Activated CD4-positive, alpha-beta T cell treated with anti-CD3 and anti-CD28 coated beads for 48 hours (primary cell): ENCODE results near the gene FDXACB1.
A peak's percentile ranks its signal among the peaks of the same experiment; 100 is the strongest.

Experiments used
- DNase-seq: peaks from one replicate; pipeline ENCODE4 v3.0.0-alpha.2; 2020

FDXACB1 gene

DNA sequence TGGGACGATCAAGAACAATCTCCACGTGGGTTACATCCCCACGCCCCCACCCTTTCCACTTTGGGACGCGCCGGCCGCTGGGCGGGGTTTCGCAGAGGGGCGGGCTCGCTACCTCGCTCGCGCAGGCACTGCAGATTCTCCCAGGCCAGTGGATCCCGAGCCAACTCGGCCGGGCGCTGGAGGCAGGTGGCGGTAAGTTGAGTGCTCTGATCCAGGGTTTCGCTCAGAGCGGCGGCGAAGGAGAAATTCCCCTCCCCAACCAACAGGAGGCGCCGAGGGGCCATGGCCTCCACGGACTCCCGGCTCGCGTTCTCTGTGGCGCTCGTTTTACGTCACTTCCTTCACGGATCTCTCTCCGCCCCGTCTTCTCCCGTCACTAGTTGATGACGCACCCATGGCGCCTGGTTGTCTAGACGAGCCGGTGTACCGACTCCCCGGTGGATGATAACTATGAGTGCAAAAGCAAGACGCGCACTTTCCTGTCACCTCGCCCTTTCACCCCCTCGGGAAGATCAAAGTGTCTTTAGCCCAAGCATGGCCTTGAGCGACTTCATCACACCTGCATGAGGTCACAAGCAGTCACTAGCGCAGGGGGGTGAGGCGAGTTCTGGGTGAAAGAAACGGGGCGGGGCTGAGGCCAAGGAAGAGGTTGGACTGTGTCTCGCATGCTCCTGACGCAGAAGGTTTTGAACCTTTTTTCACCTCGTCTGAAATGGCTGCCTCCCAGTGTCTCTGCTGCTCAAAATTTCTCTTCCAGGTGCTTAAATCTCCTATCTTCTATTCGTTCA, at the start of gene FDXACB1, which contains the start of gene CFAP68:
FDXACB1 (minus strand) TSS at position 317 of the 788 bp plus-strand sequence; CDS start at position 284, 33 bp downstream.
CFAP68 (plus strand) TSS at position 693 of the 788 bp plus-strand sequence; CDS start at position 713, 20 bp downstream.
- peak; percentile 96 for DNase-seq

DNA sequence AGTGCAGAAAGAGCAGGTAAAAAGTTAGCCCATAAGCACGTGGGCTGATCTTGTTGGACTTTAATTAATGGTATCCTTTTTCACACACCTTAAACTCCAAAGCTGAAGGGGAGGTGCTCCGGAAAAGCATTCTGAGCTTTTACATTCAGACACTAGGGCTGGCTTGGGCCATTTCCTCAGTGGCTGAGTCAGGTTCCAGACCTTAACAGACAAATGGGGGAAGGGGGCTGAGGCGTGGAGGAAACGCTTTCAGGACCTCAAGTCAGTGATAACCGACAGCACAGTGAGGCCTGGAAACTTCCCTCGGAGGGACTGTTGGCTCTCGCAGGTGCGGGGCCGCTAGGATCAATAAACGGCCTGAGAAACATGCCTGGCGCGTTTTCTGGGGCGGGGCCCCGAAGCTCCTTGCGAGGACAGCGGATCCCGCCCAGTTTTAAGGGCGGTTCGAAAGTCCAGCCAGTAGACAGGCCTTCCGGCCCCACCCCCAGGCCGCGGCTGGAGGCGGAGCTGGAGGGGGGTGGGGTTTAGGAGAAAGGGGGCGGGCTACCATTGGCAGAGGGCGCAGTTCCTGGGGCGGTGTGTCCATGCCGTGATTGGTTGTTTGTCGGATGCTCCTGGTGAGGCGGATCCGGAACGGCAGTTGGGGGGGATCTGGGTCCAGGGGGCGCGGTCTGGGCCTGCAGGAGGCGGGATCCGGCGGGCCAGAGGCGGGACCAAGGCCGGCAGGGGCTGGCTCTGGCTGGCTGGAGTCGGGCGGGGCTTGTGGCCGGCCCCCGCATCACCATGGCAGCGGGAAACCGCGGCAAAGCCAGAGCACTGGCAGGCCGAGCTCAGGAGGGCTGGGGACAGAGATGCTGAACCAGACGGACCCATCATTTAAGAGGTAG, 47.8 kb upstream of the FDXACB1 start:
- peak; percentile 96 for DNase-seq

DNA sequence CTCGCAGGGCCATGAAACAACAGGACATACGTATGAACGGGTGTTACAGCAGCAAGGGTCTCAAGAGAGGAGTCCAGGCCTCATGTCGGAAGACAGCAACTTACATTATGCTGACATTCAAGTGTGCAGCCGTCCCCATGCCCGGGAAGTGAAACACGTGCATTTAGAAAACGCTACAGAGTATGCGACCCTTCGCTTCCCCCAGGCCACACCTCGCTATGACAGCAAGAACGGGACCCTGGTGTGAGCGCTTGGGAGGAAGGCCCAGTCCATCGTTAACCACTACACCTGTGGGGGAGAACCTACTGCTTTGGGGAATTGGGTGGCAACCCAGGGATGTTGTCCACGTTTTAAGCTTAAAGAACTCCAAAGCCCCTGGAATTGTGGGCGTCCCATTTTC, 47.0 kb upstream of the FDXACB1 start:
- DNase-seq: no peak

DNA sequence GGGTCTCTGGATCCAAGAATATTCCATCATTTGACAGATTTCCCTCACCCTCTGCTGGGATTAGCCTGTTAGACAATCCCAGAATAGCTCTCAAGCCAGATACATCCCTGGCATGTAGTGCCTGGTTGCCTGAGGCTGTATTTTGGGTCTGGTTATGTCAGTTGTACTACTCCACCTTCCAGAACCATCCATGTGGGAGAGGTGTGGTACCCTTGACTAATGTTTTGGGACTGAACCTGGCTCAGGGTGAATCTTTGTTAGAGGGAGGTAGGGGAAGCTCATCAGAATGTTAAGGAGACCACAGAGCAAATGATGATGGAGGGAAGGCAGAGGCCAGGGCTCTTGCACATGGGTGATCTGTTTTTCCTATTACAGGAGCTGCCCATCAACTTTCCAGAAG, 45.0 kb upstream of the FDXACB1 start:
- no peak for DNase-seq

- no peak for DNase-seq
Measured at GRCh38 chr11:111923351-111923788, 44.4 kb upstream of the FDXACB1 start.

DNA sequence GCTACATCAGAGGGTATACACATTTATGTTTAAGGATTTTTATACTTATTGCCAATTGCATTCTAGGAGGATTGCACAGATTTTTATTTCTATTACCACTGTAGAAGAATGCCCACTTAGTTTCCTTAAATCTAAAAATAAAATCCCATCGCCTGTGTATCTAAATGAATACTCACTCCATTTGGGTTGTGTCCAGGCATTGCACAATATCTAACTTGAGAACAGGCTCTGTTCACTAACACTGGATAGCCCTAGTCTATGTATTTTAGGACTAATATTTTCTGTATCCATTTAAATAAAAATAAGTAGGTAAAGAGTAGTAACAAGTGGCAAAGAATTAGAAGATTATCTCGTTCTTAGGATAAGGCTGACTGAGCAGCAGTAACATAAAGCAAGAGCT, 43.8 kb upstream of the FDXACB1 start:
- no peak for DNase-seq

- no peak for DNase-seq
Measured at GRCh38 chr11:111921541-111922230, 42.7 kb upstream of the FDXACB1 start.

GRCh38 chr11:111920908-111921307, 41.9 kb upstream of the FDXACB1 start:
- no peak for DNase-seq

- DNase-seq: no peak
Measured at GRCh38 chr11:111918390-111919256, 39.7 kb upstream of the FDXACB1 start, which contains the start of gene C11orf52. Gene C11orf52 (plus strand): TSS chr11:111918913. CDS start chr11:111918973, 60 bp downstream.

- no peak for DNase-seq
Measured at GRCh38 chr11:111917788-111918187, 38.8 kb upstream of the FDXACB1 start.

DNA sequence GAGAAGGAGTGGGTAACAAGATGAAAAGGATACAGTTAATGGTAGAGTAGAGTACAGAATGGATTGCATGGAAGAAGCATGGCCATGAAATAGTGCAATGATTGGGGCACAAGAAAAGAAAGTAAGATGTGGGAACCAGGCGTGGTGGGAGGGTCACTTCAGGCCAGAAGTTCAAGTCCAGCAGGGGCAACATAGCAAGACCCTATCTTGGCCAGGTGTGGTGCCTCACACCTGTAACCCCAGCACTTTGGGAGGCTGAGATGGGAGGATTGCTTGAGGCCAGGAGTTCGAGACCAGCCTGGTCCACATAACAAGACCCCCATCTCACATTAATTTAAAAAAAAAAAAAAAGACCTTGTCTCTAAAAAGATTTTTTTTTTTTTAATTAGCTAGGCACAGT, 38.3 kb upstream of the FDXACB1 start:
- DNase-seq: no peak

- DNase-seq: no peak
Measured at GRCh38 chr11:111916768-111917167, 37.8 kb upstream of the FDXACB1 start.

DNA sequence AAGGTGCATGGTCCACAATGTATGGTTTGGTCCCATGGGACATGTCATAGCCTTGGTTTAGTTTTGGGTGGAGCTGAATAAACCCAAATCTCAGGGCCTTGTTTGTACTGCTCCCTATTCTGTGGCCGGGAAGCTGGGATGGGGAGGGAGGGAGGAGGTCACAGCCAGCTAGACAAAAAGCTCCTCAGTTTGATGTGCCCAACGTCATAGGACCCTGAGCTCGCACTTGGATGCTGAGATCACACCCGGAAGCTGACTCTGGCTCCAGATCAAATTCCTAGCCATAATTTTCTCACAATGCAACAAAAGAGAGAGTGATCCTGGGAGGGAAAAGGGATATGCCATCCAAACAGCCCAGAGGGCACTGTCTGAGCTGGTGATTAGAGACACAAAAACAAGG, 35.0 kb upstream of the FDXACB1 start:
- no peak for DNase-seq

GRCh38 chr11:111913031-111913861, 34.3 kb upstream of the FDXACB1 start:
- DNase-seq: no peak

- DNase-seq: no peak
Measured at GRCh38 chr11:111912535-111912934, 33.6 kb upstream of the FDXACB1 start, which contains the start of gene HSPB2. Gene HSPB2 (plus strand): TSS chr11:111912734. CDS start chr11:111912830, 96 bp downstream.

- DNase-seq: no peak
Measured at GRCh38 chr11:111911563-111912401, 32.8 kb upstream of the FDXACB1 start, which contains the start of gene CRYAB. Gene CRYAB (minus strand): TSS chr11:111911770. CDS start chr11:111911724, 46 bp downstream.

GRCh38 chr11:111910676-111911562, 32.0 kb upstream of the FDXACB1 start:
- no peak for DNase-seq

- DNase-seq: no peak
Measured at GRCh38 chr11:111909378-111909777, 30.4 kb upstream of the FDXACB1 start.
